H9 (cell line): Measurements from ENCODE around the gene TMEM185B. TPM values are rescaled to one million over a fixed set of nuclear protein-coding genes. Genes with fewer than 3 reads are reported as not detected.

Experiments
- DNase-seq: peaks from one replicate; pipeline ENCODE4 v3.0.0-alpha.2; 2017
- H2AFZ ChIP-seq: one replicate; pipeline ENCODE4 v1.6.1; 2013; ENCODE audit warnings: mild to moderate bottlenecking, low read length, control low read depth, moderate library complexity
- H2AK5ac ChIP-seq: 2 replicates; pipeline ENCODE4 v1.6.1; 2013; ENCODE audit warnings: low read length, control low read depth, mixed read lengths; ENCODE audit not compliant: insufficient read length
- H2BK120ac ChIP-seq: one replicate; pipeline ENCODE4 v1.6.1; 2013; ENCODE audit warnings: low read depth, mild to moderate bottlenecking, low read length, control low read depth, inconsistent platforms; ENCODE audit not compliant: poor library complexity, severe bottlenecking
- H2BK12ac ChIP-seq: 2 replicates; pipeline ENCODE4 v1.6.1; 2013; ENCODE audit warnings: low read length, control low read depth, mixed read lengths, low read depth; ENCODE audit not compliant: insufficient read length
- H2BK15ac ChIP-seq: 2 replicates; pipeline ENCODE4 v1.6.1; 2013; ENCODE audit warnings: low read depth, low read length, control low read depth
- H2BK20ac ChIP-seq: one replicate; pipeline ENCODE4 v1.6.1; 2013; ENCODE audit warnings: low read depth, mild to moderate bottlenecking, low read length, control low read depth, inconsistent platforms; ENCODE audit not compliant: poor library complexity, severe bottlenecking
- H2BK5ac ChIP-seq: 2 replicates; pipeline ENCODE4 v1.6.1; 2013; ENCODE audit warnings: low read length, control low read depth, mixed read lengths; ENCODE audit not compliant: insufficient read length
- H3K14ac ChIP-seq: 2 replicates; pipeline ENCODE4 v1.6.1; 2013; ENCODE audit warnings: low read length, control low read depth; ENCODE audit not compliant: insufficient read depth
- H3K18ac ChIP-seq: 2 replicates; pipeline ENCODE4 v1.6.1; 2013; ENCODE audit warnings: low read depth, mild to moderate bottlenecking, mixed read lengths, low read length, control low read depth; ENCODE audit not compliant: insufficient read length
- H3K23ac ChIP-seq: 2 replicates; pipeline ENCODE4 v1.6.1; 2013; ENCODE audit warnings: low read length, control low read depth, mixed read lengths, low read depth; ENCODE audit not compliant: insufficient read length
- H3K23me2 ChIP-seq: 2 replicates; pipeline ENCODE4 v1.6.1; 2013; ENCODE audit warnings: low read depth, mild to moderate bottlenecking, mixed read lengths, low read length, control low read depth; ENCODE audit not compliant: insufficient read length, poor library complexity, severe bottlenecking
- H3K27ac ChIP-seq: 2 replicates; pipeline ENCODE4 v1.5.1; 2013; ENCODE audit warnings: low read length, control low read depth, mixed read lengths, low read depth; ENCODE audit not compliant: insufficient read length
- H3K27me3 ChIP-seq: 2 replicates; pipeline ENCODE4 v1.6.1; 2013; ENCODE audit warnings: low read length, control low read depth, inconsistent platforms; ENCODE audit not compliant: insufficient read depth
- H3K4ac ChIP-seq: 2 replicates; pipeline ENCODE4 v1.6.1; 2013; ENCODE audit warnings: low read depth, mild to moderate bottlenecking, control low read depth, inconsistent platforms, low read length, moderate library complexity
- H3K4me1 ChIP-seq: 2 replicates; pipeline ENCODE4 v1.6.1; 2013; ENCODE audit warnings: low read length, control low read depth, inconsistent platforms; ENCODE audit not compliant: insufficient read depth
- H3K4me2 ChIP-seq: 2 replicates; pipeline ENCODE4 v1.6.1; 2013; ENCODE audit warnings: low read length, control low read depth, mixed read lengths; ENCODE audit not compliant: insufficient read length, insufficient read depth
- H3K56ac ChIP-seq: 2 replicates; pipeline ENCODE4 v1.6.1; 2013; ENCODE audit warnings: low read depth, mild to moderate bottlenecking, mixed read lengths, low read length, control low read depth; ENCODE audit not compliant: insufficient read length
- H3K79me1 ChIP-seq: 2 replicates; pipeline ENCODE4 v1.6.1; 2013; ENCODE audit warnings: low read depth, mild to moderate bottlenecking, moderate library complexity, low read length, control low read depth, inconsistent platforms; ENCODE audit not compliant: insufficient read depth, poor library complexity, severe bottlenecking
- H3K79me2 ChIP-seq: 2 replicates; pipeline ENCODE4 v1.6.1; 2013; ENCODE audit warnings: low read length, control low read depth, inconsistent platforms; ENCODE audit not compliant: insufficient read depth
- H3K9ac ChIP-seq: 2 replicates; pipeline ENCODE4 v1.6.1; 2013; ENCODE audit warnings: low read length, control low read depth, mixed read lengths; ENCODE audit not compliant: insufficient read length; ENCODE audit errors: extremely low read depth
- H3K9me3 ChIP-seq: one replicate; pipeline ENCODE4 v1.6.1; 2013; ENCODE audit warnings: low read depth, low read length, inconsistent platforms; ENCODE audit not compliant: control insufficient read depth
- H3T11ph ChIP-seq: one replicate; pipeline ENCODE4 v1.6.1; 2013; ENCODE audit warnings: mild to moderate bottlenecking, low read length, control low read depth, inconsistent platforms
- H4K20me1 ChIP-seq: one replicate; pipeline ENCODE4 v1.6.1; 2013; ENCODE audit not compliant: control insufficient read depth, insufficient read length, insufficient read depth
- H4K5ac ChIP-seq: 2 replicates; pipeline ENCODE4 v1.6.1; 2013; ENCODE audit warnings: low read depth, mild to moderate bottlenecking, mixed read lengths, low read length, control low read depth; ENCODE audit not compliant: insufficient read length
- H4K8ac ChIP-seq: replicated peaks from 2 replicates; pipeline ENCODE4 v1.6.1; 2013; ENCODE audit warnings: low read length, control low read depth, mixed read lengths, low read depth; ENCODE audit not compliant: insufficient read length
- H4K91ac ChIP-seq: 2 replicates; pipeline ENCODE4 v1.6.1; 2013; ENCODE audit warnings: low read depth, mild to moderate bottlenecking, moderate library complexity, mixed read lengths, low read length, control low read depth; ENCODE audit not compliant: insufficient read length
- H3K27ac Mint-ChIP-seq, 3 experiments: 2 replicates in 2 of 3; 3 replicates in 1 of 3; pipeline ENCODE4 v1.8.0; 2020 to 2021; ENCODE audit warnings: mixed read lengths in 3 of 3, mild to moderate bottlenecking in 1 of 3, moderate library complexity in 1 of 3
- H3K27me3 Mint-ChIP-seq: 2 replicates; pipeline ENCODE4 v1.8.0; 2021; ENCODE audit warnings: low read depth, mild to moderate bottlenecking, moderate library complexity, mixed read lengths
- H3K36me3 Mint-ChIP-seq, 3 experiments: 2 replicates in 2 of 3; 3 replicates in 1 of 3; pipeline ENCODE4 v1.8.0; 2020 to 2021; ENCODE audit warnings: low read depth in 3 of 3, mixed read lengths in 3 of 3; ENCODE audit not compliant: insufficient read depth in 1 of 3
- H3K4me1 Mint-ChIP-seq, 2 experiments: 2 replicates each; pipeline ENCODE4 v1.8.0; 2020; ENCODE audit warnings: mixed read lengths in 2 of 2
- H3K4me3 Mint-ChIP-seq, 2 experiments: 2 replicates in 1 of 2; 3 replicates in 1 of 2; pipeline ENCODE4 v1.8.0; 2020 to 2021; ENCODE audit warnings: mild to moderate bottlenecking in 2 of 2, mixed read lengths in 2 of 2, moderate library complexity in 1 of 2
- H3K9me3 Mint-ChIP-seq, 2 experiments: 2 replicates in 1 of 2; 3 replicates in 1 of 2; pipeline ENCODE4 v1.8.0; 2020; ENCODE audit warnings: mild to moderate bottlenecking in 2 of 2, mixed read lengths in 2 of 2, moderate library complexity in 1 of 2
- CTCF ChIP-seq: fragments of 200-600 bp; sonication (generic); conservative IDR thresholded peaks from 3 replicates; pipeline ENCODE4 v1.8.0; 2021; ENCODE audit warnings: antibody characterized with exemption, mild to moderate bottlenecking
- WGBS: extraction: QIAGEN DNeasy Blood & Tissue Kit; methylation state at CpG from one replicate; pipeline ENCODE4 v1.1.7; 2013; ENCODE audit warnings: missing lambda C conversion rate, low lambda C conversion rate, mixed read lengths; ENCODE audit not compliant: insufficient read length; ENCODE audit errors: extremely low coverage; 5-methylcytosine and 5-hydroxymethylcytosine counted together
- total RNA-seq: library from RNA; stranded (reverse); gene quantifications from 2 replicates; pipeline ENCODE4 v1.2.1, GENCODE V29; 2021

TMEM185B gene
- total RNA-seq, 1 experiment from 2014 or later = 29.0 TPM

GRCh38 chr2:120219766-120220165 is 3.4 kb downstream of the TMEM185B start:
- Histone ChIP-seq H2BK120ac (no peak overlapping the region), H3K18ac (no peak overlapping the region), H2BK12ac (no peak overlapping the region), H2BK20ac (no peak overlapping the region), H3K79me2 (no peaks in the 10 kb centered on the region; the same call in 1 of the 2 replicates), H3K27me3 (peaks cover 10% of the 10 kb centered on the region; the same call in 1 of the 2 replicates), H3K4ac (no peak overlapping the region), H3K9me3 (peaks cover 4% of the 10 kb centered on the region), H3K4me1 (no peaks in the 10 kb centered on the region), H4K91ac (no peak overlapping the region), H2BK15ac (no peak overlapping the region), H2AK5ac (no peak overlapping the region), H3K23ac (no peak overlapping the region), H3T11ph (no peak overlapping the region), H3K14ac (no peak overlapping the region), H2AFZ (no peak overlapping the region), H2BK5ac (no peak overlapping the region), H3K56ac (no peak overlapping the region), H4K5ac (no peak overlapping the region), H4K20me1 (peaks cover 5% of the 10 kb centered on the region), H4K8ac (no peak overlapping the region), H3K9ac (no peak overlapping the region), H3K23me2 (no peaks in the 10 kb centered on the region), H3K79me1 (no peaks in the 10 kb centered on the region), H3K4me2 (no peak overlapping the region), H3K27ac (no peak overlapping the region)
- peaks cover 29 to 33% of the 10 kb centered on the region in 2 experiments for H3K4me1 Mint-ChIP-seq
- WGBS = no CpG with 5 or more reads among the region's 5 CpGs
- TF ChIP-seq CTCF = no peak
- H3K9me3 Mint-ChIP-seq = peaks cover 6 to 9% of the 10 kb centered on the region in 2 experiments
- H3K27me3 Mint-ChIP-seq = peaks cover 26% of the 10 kb centered on the region
- peaks cover 10 to 25% (median 23%) of the 10 kb centered on the region in 3 experiments for H3K36me3 Mint-ChIP-seq
- H3K27ac Mint-ChIP-seq = no peak overlapping the region
- H3K4me3 Mint-ChIP-seq = no peak overlapping the region
- DNase-seq = no peak
